WTC11 (cell line): ENCODE measurements around the gene CNN1. TPM values are rescaled to one million over a fixed set of nuclear protein-coding genes. Genes with fewer than 3 reads are reported as not detected.

Experiments used
- ATAC-seq: fragments of 200-7000 bp; cut with Tn5 transposase; 2 replicates; pipeline ENCODE4 v1.10.0; 2021; ENCODE audit warnings: mild to moderate bottlenecking, moderate library complexity
- CTCF ChIA-PET: fragments of 300-600 bp; sonication (Branson Sonifier 250); formaldehyde crosslinking; loops from one replicate; lab custom pipeline; 2021; ENCODE audit warnings: antibody characterized with exemption; lab: Charles Lee
- POLR2A ChIA-PET: fragments of 350-600 bp; sonication (Branson Sonifier 250); formaldehyde crosslinking; loops from one replicate; lab custom pipeline; 2021; ENCODE audit warnings: antibody characterized with exemption; lab: Charles Lee
- DNase-seq: peaks from one replicate; pipeline ENCODE4 v3.0.0; 2021; ENCODE audit warnings: low spot score
- H3K27ac Mint-ChIP-seq: 2 replicates; pipeline ENCODE4 v1.8.0; 2021; ENCODE audit warnings: mixed read lengths
- H3K27me3 Mint-ChIP-seq: 2 replicates; pipeline ENCODE4 v1.8.0; 2021; ENCODE audit warnings: low read depth, mild to moderate bottlenecking, moderate library complexity, mixed read lengths
- H3K36me3 Mint-ChIP-seq: 2 replicates; pipeline ENCODE4 v1.8.0; 2021; ENCODE audit warnings: mixed read lengths
- H3K4me1 Mint-ChIP-seq: 2 replicates; pipeline ENCODE4 v1.8.0; 2022; ENCODE audit warnings: mixed read lengths
- H3K4me3 Mint-ChIP-seq: 2 replicates; pipeline ENCODE4 v1.8.0; 2021; ENCODE audit warnings: mild to moderate bottlenecking, moderate library complexity, mixed read lengths
- H3K9me3 Mint-ChIP-seq: 2 replicates; pipeline ENCODE4 v1.8.0; 2021; ENCODE audit warnings: mixed read lengths
- FOXP1 ChIP-seq: sonication (generic); formaldehyde crosslinking; IDR thresholded peaks from 2 replicates; pipeline ENCODE4 v1.8.0; 2022; ENCODE audit warnings: missing genetic modification reagents, mild to moderate bottlenecking, moderate library complexity, borderline replicate concordance
- MXD4 ChIP-seq: fragments of 250-450 bp; sonication (Bioruptor Pico); IDR thresholded peaks from 2 replicates; pipeline ENCODE4 v1.8.0; 2021; ENCODE audit warnings: mild to moderate bottlenecking, moderate library complexity, borderline replicate concordance
- OVOL2 ChIP-seq: fragments of 250-450 bp; sonication (Bioruptor Pico); IDR thresholded peaks from 2 replicates; pipeline ENCODE4 v1.9.0; 2021; ENCODE audit warnings: mild to moderate bottlenecking, borderline replicate concordance
- ZNF281 ChIP-seq: sonication (generic); formaldehyde crosslinking; IDR thresholded peaks from 2 replicates; pipeline ENCODE4 v1.8.0; 2023; ENCODE audit warnings: mild to moderate bottlenecking, missing genetic modification reagents
- ZNF423 ChIP-seq: fragments of 250-450 bp; sonication (Bioruptor Pico); IDR thresholded peaks from 2 replicates; pipeline ENCODE4 v2.1.2; 2022; ENCODE audit warnings: mild to moderate bottlenecking, moderate library complexity
- total RNA-seq: library from RNA; stranded (reverse); gene quantifications from 3 replicates; pipeline ENCODE4 v1.2.3, GENCODE V29; 2021
- TF ChIP-seq, protein P1 (sequence below): sonication (generic); formaldehyde crosslinking; conservative IDR thresholded peaks from 2 replicates; pipeline ENCODE4 v1.8.1; 2023; ENCODE audit warnings: mild to moderate bottlenecking, low read depth, missing genetic modification reagents, moderate library complexity
- TF ChIP-seq, protein P2 (sequence below): fragments of 250-450 bp; sonication (Bioruptor Pico); IDR thresholded peaks from 2 replicates; pipeline ENCODE4 v1.8.0; 2021; ENCODE audit warnings: mild to moderate bottlenecking
- TF ChIP-seq, protein P3 (sequence below): sonication (generic); formaldehyde crosslinking; conservative IDR thresholded peaks from 2 replicates; pipeline ENCODE4 v1.8.1; 2022; ENCODE audit warnings: mild to moderate bottlenecking, missing genetic modification reagents
- TF ChIP-seq, protein P4 (sequence below): fragments of 200-600 bp; IDR thresholded peaks from 2 replicates; pipeline ENCODE4 v1.8.0; 2022; ENCODE audit warnings: antibody characterized with exemption

The CNN1 gene
- total RNA-seq, 1 experiment from 2014 or later: 16.0 TPM

DNA sequence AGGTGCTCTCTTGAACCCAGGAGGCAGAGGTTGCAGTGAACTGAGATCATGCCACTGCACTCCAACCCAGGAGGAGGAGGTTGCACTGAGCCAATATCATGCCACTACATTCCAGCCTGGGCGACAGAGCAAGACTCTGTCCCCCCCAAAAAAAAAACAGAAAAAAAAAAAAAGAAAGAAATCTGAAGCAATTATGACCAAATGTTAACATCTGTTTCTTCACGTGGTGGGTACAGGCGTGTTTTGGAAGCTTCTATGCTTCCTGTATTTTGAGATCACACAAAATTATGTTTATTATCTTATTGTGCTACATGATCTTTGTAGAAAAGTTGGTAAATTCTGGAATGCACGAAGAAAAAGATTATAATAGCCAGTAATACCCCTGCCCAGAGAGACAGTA is 41.5 kb downstream of the CNN1 start (continued):
- TF ChIP-seq, protein P1, sequence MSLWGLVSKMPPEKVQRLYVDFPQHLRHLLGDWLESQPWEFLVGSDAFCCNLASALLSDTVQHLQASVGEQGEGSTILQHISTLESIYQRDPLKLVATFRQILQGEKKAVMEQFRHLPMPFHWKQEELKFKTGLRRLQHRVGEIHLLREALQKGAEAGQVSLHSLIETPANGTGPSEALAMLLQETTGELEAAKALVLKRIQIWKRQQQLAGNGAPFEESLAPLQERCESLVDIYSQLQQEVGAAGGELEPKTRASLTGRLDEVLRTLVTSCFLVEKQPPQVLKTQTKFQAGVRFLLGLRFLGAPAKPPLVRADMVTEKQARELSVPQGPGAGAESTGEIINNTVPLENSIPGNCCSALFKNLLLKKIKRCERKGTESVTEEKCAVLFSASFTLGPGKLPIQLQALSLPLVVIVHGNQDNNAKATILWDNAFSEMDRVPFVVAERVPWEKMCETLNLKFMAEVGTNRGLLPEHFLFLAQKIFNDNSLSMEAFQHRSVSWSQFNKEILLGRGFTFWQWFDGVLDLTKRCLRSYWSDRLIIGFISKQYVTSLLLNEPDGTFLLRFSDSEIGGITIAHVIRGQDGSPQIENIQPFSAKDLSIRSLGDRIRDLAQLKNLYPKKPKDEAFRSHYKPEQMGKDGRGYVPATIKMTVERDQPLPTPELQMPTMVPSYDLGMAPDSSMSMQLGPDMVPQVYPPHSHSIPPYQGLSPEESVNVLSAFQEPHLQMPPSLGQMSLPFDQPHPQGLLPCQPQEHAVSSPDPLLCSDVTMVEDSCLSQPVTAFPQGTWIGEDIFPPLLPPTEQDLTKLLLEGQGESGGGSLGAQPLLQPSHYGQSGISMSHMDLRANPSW (CRISPR knock-in tag): no peak

GRCh38 chr19:11581740-11582139 is 43.1 kb downstream of the CNN1 start:
- Mint-ChIP-seq H3K4me3 (no peak overlapping the region), H3K4me1 (peaks cover 8% of the 10 kb centered on the region), H3K36me3 (no peaks in the 10 kb centered on the region), H3K9me3 (no peaks in the 10 kb centered on the region), H3K27me3 (peaks cover 14% of the 10 kb centered on the region), H3K27ac (no peak overlapping the region)
- ChIA-PET POLR2A (no interaction called here), CTCF (no interaction called here)
- ATAC-seq: no peak
- no peak for DNase-seq
- no peak for TF ChIP-seq ZNF423 (CRISPR knock-in tag)
- TF ChIP-seq, protein P2, sequence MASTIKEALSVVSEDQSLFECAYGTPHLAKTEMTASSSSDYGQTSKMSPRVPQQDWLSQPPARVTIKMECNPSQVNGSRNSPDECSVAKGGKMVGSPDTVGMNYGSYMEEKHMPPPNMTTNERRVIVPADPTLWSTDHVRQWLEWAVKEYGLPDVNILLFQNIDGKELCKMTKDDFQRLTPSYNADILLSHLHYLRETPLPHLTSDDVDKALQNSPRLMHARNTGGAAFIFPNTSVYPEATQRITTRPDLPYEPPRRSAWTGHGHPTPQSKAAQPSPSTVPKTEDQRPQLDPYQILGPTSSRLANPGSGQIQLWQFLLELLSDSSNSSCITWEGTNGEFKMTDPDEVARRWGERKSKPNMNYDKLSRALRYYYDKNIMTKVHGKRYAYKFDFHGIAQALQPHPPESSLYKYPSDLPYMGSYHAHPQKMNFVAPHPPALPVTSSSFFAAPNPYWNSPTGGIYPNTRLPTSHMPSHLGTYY (CRISPR knock-in tag): no peak
- no peak for TF ChIP-seq FOXP1 (CRISPR knock-in tag)
- no peak for TF ChIP-seq MXD4

DNA sequence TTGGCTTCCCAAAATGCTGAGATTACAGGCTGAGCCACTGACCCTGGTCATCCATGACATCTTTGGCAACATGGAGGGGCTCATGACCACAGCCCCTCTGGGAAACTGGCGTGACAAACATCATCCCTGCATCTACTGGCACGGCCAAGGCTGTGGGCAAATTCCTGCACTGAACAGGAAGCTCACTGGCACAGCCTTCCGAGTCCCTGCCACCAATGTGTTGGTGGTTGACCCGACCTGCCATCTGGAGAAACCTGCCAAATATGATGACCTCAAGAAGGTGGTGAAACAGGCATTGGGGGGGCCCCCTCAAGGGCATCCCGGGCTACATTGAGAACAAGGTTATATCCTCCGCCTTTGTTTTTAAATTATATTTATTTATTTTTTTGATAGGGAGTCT is 47.7 kb downstream of the CNN1 start:
- Mint-ChIP-seq H3K4me1 (no peaks in the 10 kb centered on the region), H3K27ac (no peak overlapping the region), H3K9me3 (no peaks in the 10 kb centered on the region), H3K27me3 (peaks cover 4% of the 10 kb centered on the region), H3K4me3 (no peak overlapping the region), H3K36me3 (no peaks in the 10 kb centered on the region)
- no peak for TF ChIP-seq OVOL2 (CRISPR knock-in tag)
- ChIA-PET CTCF (no interaction called here), POLR2A (no interaction called here)
- DNase-seq: no peak
- no peak for ATAC-seq

GRCh38 chr19:11587302-11587974 is 48.8 kb downstream of the CNN1 start:
- Mint-ChIP-seq H3K4me3 (no peak overlapping the region), H3K27me3 (peaks cover 2% of the 10 kb centered on the region), H3K27ac (no peak overlapping the region), H3K9me3 (no peaks in the 10 kb centered on the region), H3K4me1 (no peaks in the 10 kb centered on the region), H3K36me3 (no peaks in the 10 kb centered on the region)
- peak; percentile 88 for DNase-seq
- ATAC-seq: peak; percentile 92
- TF ChIP-seq ZNF281 (CRISPR knock-in tag): no peak
- TF ChIP-seq, protein P3, sequence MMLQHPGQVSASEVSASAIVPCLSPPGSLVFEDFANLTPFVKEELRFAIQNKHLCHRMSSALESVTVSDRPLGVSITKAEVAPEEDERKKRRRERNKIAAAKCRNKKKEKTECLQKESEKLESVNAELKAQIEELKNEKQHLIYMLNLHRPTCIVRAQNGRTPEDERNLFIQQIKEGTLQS (CRISPR knock-in tag): no peak
- TF ChIP-seq, protein P4, sequence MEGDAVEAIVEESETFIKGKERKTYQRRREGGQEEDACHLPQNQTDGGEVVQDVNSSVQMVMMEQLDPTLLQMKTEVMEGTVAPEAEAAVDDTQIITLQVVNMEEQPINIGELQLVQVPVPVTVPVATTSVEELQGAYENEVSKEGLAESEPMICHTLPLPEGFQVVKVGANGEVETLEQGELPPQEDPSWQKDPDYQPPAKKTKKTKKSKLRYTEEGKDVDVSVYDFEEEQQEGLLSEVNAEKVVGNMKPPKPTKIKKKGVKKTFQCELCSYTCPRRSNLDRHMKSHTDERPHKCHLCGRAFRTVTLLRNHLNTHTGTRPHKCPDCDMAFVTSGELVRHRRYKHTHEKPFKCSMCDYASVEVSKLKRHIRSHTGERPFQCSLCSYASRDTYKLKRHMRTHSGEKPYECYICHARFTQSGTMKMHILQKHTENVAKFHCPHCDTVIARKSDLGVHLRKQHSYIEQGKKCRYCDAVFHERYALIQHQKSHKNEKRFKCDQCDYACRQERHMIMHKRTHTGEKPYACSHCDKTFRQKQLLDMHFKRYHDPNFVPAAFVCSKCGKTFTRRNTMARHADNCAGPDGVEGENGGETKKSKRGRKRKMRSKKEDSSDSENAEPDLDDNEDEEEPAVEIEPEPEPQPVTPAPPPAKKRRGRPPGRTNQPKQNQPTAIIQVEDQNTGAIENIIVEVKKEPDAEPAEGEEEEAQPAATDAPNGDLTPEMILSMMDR: peak; percentile 76
- ChIA-PET POLR2A (no interaction called here), CTCF (interaction anchor here (1.6 kb wide), 1 partner anchor 52 kb away, joined by 7 read pairs; no protein-coding TSS in a partner anchor)
